Smooth muscle cell (in vitro differentiated cells): ENCODE data around the gene RAB17. TPM values are rescaled to one million over a fixed set of nuclear protein-coding genes. Genes with fewer than 3 reads are reported as not detected.
"Not testable (repeated sequence)": the region's sequence is repeated elsewhere in the genome, so short reads cannot be mapped to it uniquely, and the experiment has no call there.

Source experiments
- DNase-seq: peaks from one replicate; lab custom pipeline; 2025; ENCODE audit not compliant: unreplicated experiment; lab: John Stamatoyannopoulos, UW
- H2AFZ ChIP-seq: fragments of 200-600 bp; sonication (generic); 2 replicates; pipeline ENCODE4 v1.6.0; 2016; ENCODE audit warnings: antibody characterized with exemption, low read depth, mild to moderate bottlenecking
- H3F3A ChIP-seq: fragments of 200-600 bp; sonication (generic); 2 replicates; pipeline ENCODE4 v1.6.0; 2017; ENCODE audit warnings: antibody characterized with exemption, low read depth
- H3K27ac ChIP-seq: fragments of 200-600 bp; sonication (generic); 2 replicates; pipeline ENCODE4 v1.5.1; 2016; ENCODE audit warnings: low read depth, mild to moderate bottlenecking
- H3K27me3 ChIP-seq: fragments of 200-600 bp; sonication (generic); 2 replicates; pipeline ENCODE4 v1.6.1; 2016; ENCODE audit warnings: low read depth, mild to moderate bottlenecking
- H3K36me3 ChIP-seq: fragments of 200-600 bp; sonication (generic); 2 replicates; pipeline ENCODE4 v1.5.1; 2016; ENCODE audit warnings: low read depth
- H3K4me1 ChIP-seq: fragments of 200-600 bp; sonication (generic); 2 replicates; pipeline ENCODE4 v1.5.1; 2016; ENCODE audit warnings: low read depth
- H3K4me2 ChIP-seq: fragments of 200-600 bp; sonication (generic); 2 replicates; pipeline ENCODE4 v1.6.0; 2016; ENCODE audit warnings: mild to moderate bottlenecking
- H3K4me3 ChIP-seq: fragments of 200-600 bp; sonication (generic); 2 replicates; pipeline ENCODE4 v1.5.1; 2016; ENCODE audit warnings: mild to moderate bottlenecking
- H3K79me2 ChIP-seq: fragments of 200-600 bp; sonication (generic); 2 replicates; pipeline ENCODE4 v1.6.0; 2016; ENCODE audit warnings: low read depth, mild to moderate bottlenecking
- H3K9ac ChIP-seq: fragments of 200-600 bp; sonication (generic); 2 replicates; pipeline ENCODE4 v1.6.0; 2016; ENCODE audit warnings: low read depth
- H3K9me3 ChIP-seq: fragments of 200-600 bp; sonication (generic); replicated peaks from 2 replicates; pipeline ENCODE4 v1.5.1; 2016; ENCODE audit warnings: low read depth
- H4K20me1 ChIP-seq: fragments of 200-600 bp; sonication (generic); 2 replicates; pipeline ENCODE4 v1.6.0; 2016; ENCODE audit warnings: low read depth
- WGBS: methylation state at CpG from one replicate; pipeline ENCODE4 v1.1.7; 2016; ENCODE audit warnings: low lambda C conversion rate; 5-methylcytosine and 5-hydroxymethylcytosine counted together
- polyA plus RNA-seq: library from polyadenylated mRNA; unstranded; fragments of >200 nt; fragmentation: Nextera tagmentation; extraction: Ambion mirVana; gene quantifications from 2 replicates; pipeline ENCODE4 v1.2.1, GENCODE V29; 2016
- total RNA-seq: library from RNA; depleted of rRNA; stranded (reverse); fragments of >200 nt; gene quantifications from 2 replicates; pipeline ENCODE4 v1.2.3, GENCODE V29; 2014
- TF ChIP-seq, protein P1 (sequence below): fragments of 200-600 bp; sonication (generic); IDR thresholded peaks from 2 replicates; pipeline ENCODE4 v1.5.1; 2017; ENCODE audit warnings: borderline replicate concordance, mild to moderate bottlenecking, antibody characterized with exemption; ENCODE audit not compliant: insufficient read depth, poor library complexity, severe bottlenecking

The RAB17 gene
- total and polyA plus RNA-seq, 2 experiments from 2014 or later, result 0.69 to 1.4 TPM

GRCh38 chr2:237597196-237598145, 6.9 kb upstream of the RAB17 start:
- Histone ChIP-seq H3K79me2 (no peaks in the 10 kb centered on the region), H3K36me3 (no peaks in the 10 kb centered on the region), H3K4me3 (no peak overlapping the region), H3K4me1 (peaks cover 42% of the 10 kb centered on the region), H3F3A (peaks cover 14% of the 10 kb centered on the region), H4K20me1 (no peaks in the 10 kb centered on the region), H3K27me3 (no peaks in the 10 kb centered on the region), H3K9ac (no peak overlapping the region), H3K9me3 (no peaks in the 10 kb centered on the region), H2AFZ (no peak overlapping the region), H3K4me2 (no peak overlapping the region), H3K27ac (no peak overlapping the region)
- 96% methylated on average over 24 of the region's 29 CpGs for WGBS
- TF ChIP-seq, protein P1, sequence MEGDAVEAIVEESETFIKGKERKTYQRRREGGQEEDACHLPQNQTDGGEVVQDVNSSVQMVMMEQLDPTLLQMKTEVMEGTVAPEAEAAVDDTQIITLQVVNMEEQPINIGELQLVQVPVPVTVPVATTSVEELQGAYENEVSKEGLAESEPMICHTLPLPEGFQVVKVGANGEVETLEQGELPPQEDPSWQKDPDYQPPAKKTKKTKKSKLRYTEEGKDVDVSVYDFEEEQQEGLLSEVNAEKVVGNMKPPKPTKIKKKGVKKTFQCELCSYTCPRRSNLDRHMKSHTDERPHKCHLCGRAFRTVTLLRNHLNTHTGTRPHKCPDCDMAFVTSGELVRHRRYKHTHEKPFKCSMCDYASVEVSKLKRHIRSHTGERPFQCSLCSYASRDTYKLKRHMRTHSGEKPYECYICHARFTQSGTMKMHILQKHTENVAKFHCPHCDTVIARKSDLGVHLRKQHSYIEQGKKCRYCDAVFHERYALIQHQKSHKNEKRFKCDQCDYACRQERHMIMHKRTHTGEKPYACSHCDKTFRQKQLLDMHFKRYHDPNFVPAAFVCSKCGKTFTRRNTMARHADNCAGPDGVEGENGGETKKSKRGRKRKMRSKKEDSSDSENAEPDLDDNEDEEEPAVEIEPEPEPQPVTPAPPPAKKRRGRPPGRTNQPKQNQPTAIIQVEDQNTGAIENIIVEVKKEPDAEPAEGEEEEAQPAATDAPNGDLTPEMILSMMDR, result no peak
- no peak for DNase-seq

DNA sequence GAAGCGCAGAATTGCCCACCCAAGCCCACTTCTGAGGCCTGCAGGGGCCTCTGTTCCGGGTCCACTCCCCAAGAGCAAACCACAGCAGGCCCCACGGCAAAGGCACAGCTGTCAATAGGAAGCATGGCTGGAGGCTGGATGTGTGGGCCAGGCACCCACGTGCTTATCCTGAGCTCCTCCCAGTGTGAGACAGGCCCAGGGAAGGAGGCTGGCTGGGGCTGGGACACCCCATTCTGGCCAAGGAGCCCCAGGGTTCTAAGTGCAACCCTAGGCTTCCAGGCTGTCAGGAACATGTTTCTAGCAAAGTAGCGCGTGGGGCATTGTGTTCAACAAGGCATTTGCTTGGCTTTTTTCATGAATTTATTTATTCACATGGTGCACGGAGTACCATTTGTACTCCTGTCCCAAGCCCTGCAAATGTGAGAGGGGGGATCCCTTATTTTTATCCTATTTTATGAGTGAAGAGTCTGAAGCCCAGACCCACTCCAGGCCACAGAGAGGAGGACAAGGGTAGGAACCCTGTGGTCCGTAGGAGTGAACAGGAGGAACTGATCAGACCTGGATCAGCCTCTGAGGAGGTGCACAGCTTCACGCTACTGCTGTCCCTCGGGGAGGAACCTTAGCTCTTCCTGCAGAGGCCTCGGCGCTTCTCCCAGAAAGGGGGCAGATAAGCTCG, 6.1 kb upstream of the RAB17 start:
- H3K27ac ChIP-seq, result no peak overlapping the region
- H3K9ac ChIP-seq, result no peak overlapping the region
- TF ChIP-seq, protein P1, result no peak
- H4K20me1 ChIP-seq, result no peaks in the 10 kb centered on the region
- no peak overlapping the region for H3K4me2 ChIP-seq
- no peak for DNase-seq
- no peaks in the 10 kb centered on the region for H3K36me3 ChIP-seq
- H3K27me3 ChIP-seq, result no peaks in the 10 kb centered on the region
- 82% methylated on average over 13 of the region's 13 CpGs for WGBS
- peaks cover 14% of the 10 kb centered on the region for H3F3A ChIP-seq
- peaks cover 36% of the 10 kb centered on the region for H3K4me1 ChIP-seq
- H2AFZ ChIP-seq, result no peak overlapping the region
- no peaks in the 10 kb centered on the region for H3K9me3 ChIP-seq
- no peaks in the 10 kb centered on the region for H3K79me2 ChIP-seq
- H3K4me3 ChIP-seq, result no peak overlapping the region

DNA sequence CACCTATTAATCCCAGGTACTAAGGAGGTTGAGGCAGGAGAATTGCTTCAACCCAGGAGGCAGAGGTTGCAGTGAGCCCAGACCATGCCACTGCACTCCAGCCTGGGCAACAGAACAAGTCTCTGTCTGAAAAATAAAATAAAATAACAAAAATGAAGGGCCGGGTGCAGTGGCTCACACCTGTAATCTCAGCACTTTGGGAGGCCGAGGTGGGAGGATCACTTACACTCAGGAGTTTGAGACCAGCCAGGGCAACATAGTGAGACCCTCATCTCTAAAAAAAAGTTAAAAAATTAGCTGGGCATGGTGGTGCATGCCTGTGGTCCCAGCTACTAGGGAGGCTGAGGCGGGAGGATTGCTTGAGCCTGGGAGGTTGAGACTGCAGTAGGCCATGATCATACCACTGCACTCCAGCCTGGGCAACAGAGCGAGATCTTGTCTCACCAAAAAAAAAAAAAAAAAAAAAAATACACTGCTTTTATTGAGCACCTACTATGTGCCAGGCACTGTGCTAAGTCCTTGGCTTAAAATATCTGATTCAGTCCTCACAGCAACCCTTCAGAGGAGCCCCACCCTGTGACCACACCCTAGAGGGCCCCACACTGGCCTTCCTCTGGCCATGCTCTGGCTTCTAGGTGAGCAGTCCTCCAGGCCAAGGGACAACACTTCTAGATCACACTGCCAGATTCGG, 5.4 kb upstream of the RAB17 start:
- not testable (repeated sequence) for H3K79me2 ChIP-seq, H3K4me2 ChIP-seq, H3K9me3 ChIP-seq, H4K20me1 ChIP-seq, H2AFZ ChIP-seq, H3K27ac ChIP-seq, H3K27me3 ChIP-seq, H3K9ac ChIP-seq, H3K4me3 ChIP-seq, H3K36me3 ChIP-seq, DNase-seq
- 98% methylated on average over 3 of the region's 5 CpGs for WGBS
- Histone ChIP-seq H3F3A (peaks cover 14% of the 10 kb centered on the region), H3K4me1 (peaks cover 35% of the 10 kb centered on the region)

- H3K27ac ChIP-seq, result peak overlapping the region; percentile 52
- H3F3A ChIP-seq, result peaks cover 9% of the 10 kb centered on the region
- no peak overlapping the region for H3K4me3 ChIP-seq
- TF ChIP-seq, protein P1, result no peak
- DNase-seq, result no peak
- WGBS, result 19% methylated on average over 5 of the region's 5 CpGs
- no peak overlapping the region for H3K9ac ChIP-seq
- H3K36me3 ChIP-seq, result no peaks in the 10 kb centered on the region
- no peaks in the 10 kb centered on the region for H3K9me3 ChIP-seq
- peaks cover 24% of the 10 kb centered on the region for H3K4me1 ChIP-seq
- no peaks in the 10 kb centered on the region for H4K20me1 ChIP-seq
- H3K4me2 ChIP-seq, result peak overlapping the region; percentile 68
- H2AFZ ChIP-seq, result no peak overlapping the region
- H3K27me3 ChIP-seq, result no peaks in the 10 kb centered on the region
- no peaks in the 10 kb centered on the region for H3K79me2 ChIP-seq
Measured at GRCh38 chr2:237594514-237594871, 4.0 kb upstream of the RAB17 start.
